Right lobe of liver (tissue), 4 donors: Measurements from ENCODE around the gene EML6.

Source experiments
- CTCF ChIP-seq, 4 donors: fragments of 200-600 bp in 3 of 4; fragments of 450-650 bp in 1 of 4; IDR thresholded peaks; one replicate each; pipeline versions ENCODE4 v1.5.1 to v1.8.0; 2016 to 2022; ENCODE audit warnings: antibody characterized with exemption in 4 of 4, mild to moderate bottlenecking in 2 of 4
- POLR2A ChIP-seq: fragments of 450-650 bp; IDR thresholded peaks from one replicate; pipeline ENCODE4 v1.6.1; 2017; ENCODE audit warnings: antibody characterized with exemption, mild to moderate bottlenecking
- donor health status: DM: no; HTN: no; CAD: no.
- donor health status: DM: no; HTN: no; CAD: no.
- donor health status: DM: no; HTN: yes; CAD: no.

DNA sequence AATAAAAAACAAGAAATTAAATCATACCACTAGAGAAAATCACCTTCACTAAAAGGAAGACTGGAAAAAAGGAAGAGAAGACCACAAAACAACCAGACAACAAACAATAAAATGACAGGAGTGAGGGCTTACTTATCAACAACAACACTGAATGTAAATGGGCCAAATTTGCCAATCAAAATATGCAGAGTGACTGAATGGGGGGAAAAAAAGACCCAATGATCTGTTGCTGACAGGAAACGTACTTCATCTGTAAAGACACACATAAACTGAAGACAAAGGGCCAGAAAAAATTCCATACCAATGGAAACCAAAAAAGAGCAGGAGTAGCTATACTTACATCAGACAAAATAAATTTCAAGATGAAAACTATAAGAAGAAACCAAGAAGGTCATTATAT is 25.5 kb upstream of the EML6 start:
- TF ChIP-seq CTCF (IDR thresholded peaks at IDR 0.05) = no peak
- no peak for TF ChIP-seq POLR2A
